ENCODE results near the gene ARL16. TPM values are rescaled to one million over a fixed set of nuclear protein-coding genes. Genes with fewer than 3 reads are reported as not detected.
A peak's percentile ranks its signal among the peaks of the same experiment; 100 is the strongest.

Gene ARL16
- 51.0 and 53.7 TPM in 2 replicates for total RNA-seq
- long read RNA-seq, transcript ARL16-201 (5 exons, 1,227 nt): major isoform, 26 of 41 reads
- long read RNA-seq, transcript ARL16-203 (4 exons, 1,856 nt): minor isoform, 5 of 41 reads
- long read RNA-seq, partial matches to known transcripts: 2 of 41 reads
- long read RNA-seq, other reads (novel, unspliced or antisense): 5 of 41 reads

- peak; percentile 98 for DNase-seq (ENCODE audit: low read depth, low spot score)
- peak within 1 kb of the TSS; percentile 94 for H3K4me3 Mint-ChIP-seq
- no peak for TF ChIP-seq CTCF (conservative IDR thresholded peaks at IDR 0.05)
- H3K27ac Mint-ChIP-seq (ENCODE audit: unreplicated experiment): peak within 1 kb of the TSS; percentile 86
- no peaks in the 10 kb centered on the region for H3K9me3 Mint-ChIP-seq
- H3K36me3 Mint-ChIP-seq (ENCODE audit: low read depth): peaks cover 2% of the 10 kb centered on the region
- no peaks in the 10 kb centered on the region for H3K27me3 Mint-ChIP-seq (ENCODE audit: low read depth)
- peaks cover 24% of the 10 kb centered on the region for H3K4me1 Mint-ChIP-seq
Measured at GRCh38 chr17:81683584-81684441, at the start of gene ARL16, which contains the start of gene HGS. Gene ARL16, minus strand, starts transcription at chr17:81683797. Its CDS starts 44 bp downstream, at chr17:81683753. Gene HGS, plus strand, starts transcription at chr17:81684011. Its CDS starts 56 bp downstream, at chr17:81684067.

GRCh38 chr17:81727324-81728031 is 43.9 kb upstream of the ARL16 start:
- H3K27ac Mint-ChIP-seq (ENCODE audit: unreplicated experiment): no peak overlapping the region
- no peaks in the 10 kb centered on the region for H3K36me3 Mint-ChIP-seq (ENCODE audit: low read depth)
- no peaks in the 10 kb centered on the region for H3K9me3 Mint-ChIP-seq
- H3K4me1 Mint-ChIP-seq: peaks cover 2% of the 10 kb centered on the region
- DNase-seq (ENCODE audit: low read depth, low spot score): no peak
- H3K27me3 Mint-ChIP-seq (ENCODE audit: low read depth): peaks cover 16% of the 10 kb centered on the region
- no peak overlapping the region for H3K4me3 Mint-ChIP-seq
- no peak for TF ChIP-seq CTCF (conservative IDR thresholded peaks at IDR 0.05)

- Mint-ChIP-seq H3K4me3 (no peak overlapping the region), H3K27me3 (ENCODE audit: low read depth) (peaks cover 14% of the 10 kb centered on the region), H3K36me3 (ENCODE audit: low read depth) (no peaks in the 10 kb centered on the region), H3K4me1 (no peaks in the 10 kb centered on the region), H3K27ac (ENCODE audit: unreplicated experiment) (no peak overlapping the region), H3K9me3 (no peaks in the 10 kb centered on the region)
- no peak for TF ChIP-seq CTCF (conservative IDR thresholded peaks at IDR 0.05)
- DNase-seq (ENCODE audit: low read depth, low spot score): no peak
Measured at GRCh38 chr17:81726004-81726403, 42.4 kb upstream of the ARL16 start.

- no peak overlapping the region for H3K4me3 Mint-ChIP-seq
- H3K36me3 Mint-ChIP-seq (ENCODE audit: low read depth): no peaks in the 10 kb centered on the region
- H3K4me1 Mint-ChIP-seq: no peaks in the 10 kb centered on the region
- H3K27ac Mint-ChIP-seq (ENCODE audit: unreplicated experiment): no peak overlapping the region
- peaks cover 14% of the 10 kb centered on the region for H3K27me3 Mint-ChIP-seq (ENCODE audit: low read depth)
- DNase-seq (ENCODE audit: low read depth, low spot score): no peak
- H3K9me3 Mint-ChIP-seq: no peaks in the 10 kb centered on the region
- TF ChIP-seq CTCF (conservative IDR thresholded peaks at IDR 0.05): no peak
Measured at GRCh38 chr17:81725439-81725838, 41.8 kb upstream of the ARL16 start.

- Mint-ChIP-seq H3K9me3 (no peaks in the 10 kb centered on the region), H3K27me3 (ENCODE audit: low read depth) (peaks cover 12% of the 10 kb centered on the region), H3K27ac (ENCODE audit: unreplicated experiment) (no peak overlapping the region), H3K4me1 (no peaks in the 10 kb centered on the region), H3K36me3 (ENCODE audit: low read depth) (no peaks in the 10 kb centered on the region), H3K4me3 (no peak overlapping the region)
- no peak for DNase-seq (ENCODE audit: low read depth, low spot score)
- no peak for TF ChIP-seq CTCF (conservative IDR thresholded peaks at IDR 0.05)
Measured at GRCh38 chr17:81723651-81724209, 40.1 kb upstream of the ARL16 start.

Data from neural crest cell (in vitro differentiated cells).